A549 treated with AZD2906 at 1 μM for 4 hours (cell line): ENCODE measurements around the gene VBP1. TPM values are rescaled to one million over a fixed set of nuclear protein-coding genes. Genes with fewer than 3 reads are reported as not detected.

Experiments
- total RNA-seq: library from RNA; stranded (reverse); fragments of 200-300 nt; extraction: Qiagen RNA extraction; gene quantifications from 5 replicates; pipeline ENCODE4 v1.2.3, GENCODE V29; 2022

The VBP1 gene, protein sequence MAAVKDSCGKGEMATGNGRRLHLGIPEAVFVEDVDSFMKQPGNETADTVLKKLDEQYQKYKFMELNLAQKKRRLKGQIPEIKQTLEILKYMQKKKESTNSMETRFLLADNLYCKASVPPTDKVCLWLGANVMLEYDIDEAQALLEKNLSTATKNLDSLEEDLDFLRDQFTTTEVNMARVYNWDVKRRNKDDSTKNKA
- 45.0 to 61.2 TPM (median 47.4 TPM) in 5 replicates for total RNA-seq

GRCh38 chrX:155216179-155216939 is at the start of gene VBP1:
Gene VBP1, plus strand, starts transcription at chrX:155216460. Its CDS starts 23 bp downstream, at chrX:155216483.

DNA sequence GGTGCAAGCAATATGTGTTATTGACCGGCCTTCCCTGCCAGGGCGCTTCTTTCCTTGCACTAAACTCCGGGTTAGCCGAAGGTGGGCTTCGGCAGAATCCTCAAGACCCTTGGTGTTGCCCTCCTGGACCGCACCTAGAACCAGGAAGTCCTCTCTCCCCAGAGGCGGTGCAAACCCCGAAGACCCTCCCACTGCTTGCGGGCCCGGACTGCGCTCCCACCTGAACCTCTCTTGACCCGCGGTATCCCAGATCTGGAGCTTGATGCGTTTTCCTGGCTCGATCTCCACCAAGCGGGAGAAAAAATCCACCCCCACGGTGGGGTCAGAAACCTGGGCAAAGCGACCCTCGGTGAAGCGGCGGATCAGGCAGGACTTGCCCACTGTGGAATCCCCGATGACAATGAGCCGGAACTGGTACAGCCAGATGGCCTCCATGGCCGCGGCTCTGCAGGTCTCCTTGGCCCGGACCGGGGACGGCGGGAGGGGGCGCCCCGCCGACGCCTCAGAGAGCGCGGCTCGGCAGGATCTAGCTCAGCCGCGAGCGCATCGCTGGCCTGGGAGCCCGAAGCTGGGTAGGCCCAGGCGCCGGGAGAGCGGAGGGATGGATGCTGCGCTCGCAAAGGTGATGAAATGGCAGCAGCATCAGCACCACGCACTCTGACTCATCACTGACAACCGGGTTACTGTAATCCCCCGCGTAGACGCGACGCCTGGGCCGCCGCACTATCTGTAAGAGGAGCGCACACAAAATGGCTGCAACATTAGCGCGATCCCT is 47.8 kb downstream of the VBP1 start, which contains the start of gene RAB39B:
RAB39B (minus strand) TSS at position 638 of the 775 bp plus-strand sequence; CDS start at position 435, 203 bp downstream.

Other genes with a start within 250 kb of the VBP1 start
- 3.6 to 4.6 TPM (median 4.1 TPM) in 5 replicates for gene F8, start 193.7 kb upstream of the VBP1 start, total RNA-seq
- gene FUNDC2, start 189.6 kb upstream of the VBP1 start, total RNA-seq = 92.3 to 125 TPM (median 119 TPM) in 5 replicates
- gene CMC4, start 145.3 kb upstream of the VBP1 start, total RNA-seq = 13.7 to 18.2 TPM (median 15.8 TPM) in 5 replicates
- 14.5 to 22.0 TPM (median 17.3 TPM) in 5 replicates for gene MTCP1, start 145.3 kb upstream of the VBP1 start, total RNA-seq
- gene BRCC3, start 145.0 kb upstream of the VBP1 start, total RNA-seq = 22.1 to 28.6 TPM (median 25.2 TPM) in 5 replicates
- gene RAB39B, start 48.0 kb downstream of the VBP1 start, total RNA-seq = 0.63 to 0.80 TPM (median 0.75 TPM) in 5 replicates
- gene CLIC2, start 118.2 kb downstream of the VBP1 start, total RNA-seq = 0.07 to 0.19 TPM (median 0.10 TPM) in 5 replicates
- gene F8A2, start 165.6 kb downstream of the VBP1 start, total RNA-seq = not detected in 5 replicates
- 0.56 to 1.3 TPM (median 1.0 TPM) in 5 replicates for gene F8A3, start 242.2 kb downstream of the VBP1 start, total RNA-seq